GM18907 (cell line): ENCODE data around the gene TMC3.
"Not testable (repeated sequence)": the region's sequence is repeated elsewhere in the genome, so short reads cannot be mapped to it uniquely, and the experiment has no call there.

ENCODE experiments used
- ATAC-seq: cut with Tn5 transposase; IDR thresholded peaks from one replicate; pipeline ENCODE4 v1.9.1; 2021; ENCODE audit warnings: mild to moderate bottlenecking, moderate library complexity; ENCODE audit not compliant: unreplicated experiment

Gene TMC3

GRCh38 chr15:81373775-81374395, at the start of gene TMC3:
Gene TMC3 (minus strand): TSS chr15:81374213. CDS start chr15:81374077, 136 bp downstream.
- no peak for ATAC-seq

- no peak for ATAC-seq
Measured at GRCh38 chr15:81421461-81421860, 47.4 kb upstream of the TMC3 start.

GRCh38 chr15:81419332-81419943, 45.4 kb upstream of the TMC3 start:
- no peak for ATAC-seq

- no peak for ATAC-seq
Measured at GRCh38 chr15:81418891-81419290, 44.9 kb upstream of the TMC3 start.

- ATAC-seq = no peak
Measured at GRCh38 chr15:81418444-81418843, 44.4 kb upstream of the TMC3 start.

GRCh38 chr15:81414274-81414968, 40.4 kb upstream of the TMC3 start:
- not testable (repeated sequence) for ATAC-seq

- no peak for ATAC-seq
Measured at GRCh38 chr15:81413851-81414250, 39.8 kb upstream of the TMC3 start.

- no peak for ATAC-seq
Measured at GRCh38 chr15:81411969-81412633, 38.1 kb upstream of the TMC3 start.

- ATAC-seq = no peak
Measured at GRCh38 chr15:81411051-81411450, 37.0 kb upstream of the TMC3 start.

GRCh38 chr15:81410318-81410753, 36.3 kb upstream of the TMC3 start:
- ATAC-seq = no peak

GRCh38 chr15:81407718-81408117, 33.7 kb upstream of the TMC3 start:
- no peak for ATAC-seq

- no peak for ATAC-seq
Measured at GRCh38 chr15:81407176-81407575, 33.2 kb upstream of the TMC3 start.

GRCh38 chr15:81400640-81401236, 26.7 kb upstream of the TMC3 start:
- no peak for ATAC-seq

GRCh38 chr15:81398910-81399551, 25.0 kb upstream of the TMC3 start:
- ATAC-seq = no peak

GRCh38 chr15:81398456-81398855, 24.4 kb upstream of the TMC3 start:
- no peak for ATAC-seq

GRCh38 chr15:81394603-81395002, 20.6 kb upstream of the TMC3 start:
- no peak for ATAC-seq

- no peak for ATAC-seq
Measured at GRCh38 chr15:81391657-81392056, 17.6 kb upstream of the TMC3 start.

GRCh38 chr15:81388436-81388770, 14.4 kb upstream of the TMC3 start:
- ATAC-seq = no peak

- no peak for ATAC-seq
Measured at GRCh38 chr15:81387621-81388435, 13.8 kb upstream of the TMC3 start.

- no peak for ATAC-seq
Measured at GRCh38 chr15:81386947-81387346, 12.9 kb upstream of the TMC3 start.
